NCI-H1092 treated with DMSO at 0.1 percent for 48 hours (cell line): ENCODE measurements around the gene EPS15.
"Not testable (repeated sequence)": the region's sequence is repeated elsewhere in the genome, so short reads cannot be mapped to it uniquely, and the experiment has no call there.

Source experiments
- DNase-seq: peaks from one replicate; lab custom pipeline; 2025; lab: John Stamatoyannopoulos, UW

The EPS15 gene

GRCh38 chr1:51515312-51515960 lies 3.6 kb downstream of the EPS15 start:
- DNase-seq = no peak

DNA sequence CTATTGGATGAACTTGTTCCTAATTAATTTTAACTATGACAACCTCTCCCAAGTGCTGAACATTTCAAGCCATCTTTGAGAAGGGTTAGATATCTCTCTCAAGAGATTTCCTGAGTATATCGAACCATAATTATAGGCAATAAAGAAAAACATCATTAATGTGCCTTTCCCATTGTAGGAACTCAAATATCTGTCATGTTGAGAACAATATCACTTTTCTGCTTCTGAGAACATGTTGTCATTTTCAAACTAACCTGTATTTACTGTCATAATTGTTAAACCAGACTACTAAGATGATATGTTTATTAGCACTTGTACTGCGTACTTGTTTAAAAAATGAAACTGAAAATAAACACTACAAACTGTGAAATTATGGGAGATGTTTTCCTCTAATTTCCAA lies 4.3 kb downstream of the EPS15 start:
- DNase-seq = no peak

GRCh38 chr1:51512606-51513005 lies 6.5 kb downstream of the EPS15 start:
- DNase-seq = no peak

- no peak for DNase-seq
These were observed 6.9 kb downstream of the EPS15 start for GRCh38 chr1:51512120-51512519.

- DNase-seq = no peak
These were observed 9.3 kb downstream of the EPS15 start for GRCh38 chr1:51509773-51510172.

GRCh38 chr1:51506537-51506936 lies 12.5 kb downstream of the EPS15 start:
- no peak for DNase-seq

DNA sequence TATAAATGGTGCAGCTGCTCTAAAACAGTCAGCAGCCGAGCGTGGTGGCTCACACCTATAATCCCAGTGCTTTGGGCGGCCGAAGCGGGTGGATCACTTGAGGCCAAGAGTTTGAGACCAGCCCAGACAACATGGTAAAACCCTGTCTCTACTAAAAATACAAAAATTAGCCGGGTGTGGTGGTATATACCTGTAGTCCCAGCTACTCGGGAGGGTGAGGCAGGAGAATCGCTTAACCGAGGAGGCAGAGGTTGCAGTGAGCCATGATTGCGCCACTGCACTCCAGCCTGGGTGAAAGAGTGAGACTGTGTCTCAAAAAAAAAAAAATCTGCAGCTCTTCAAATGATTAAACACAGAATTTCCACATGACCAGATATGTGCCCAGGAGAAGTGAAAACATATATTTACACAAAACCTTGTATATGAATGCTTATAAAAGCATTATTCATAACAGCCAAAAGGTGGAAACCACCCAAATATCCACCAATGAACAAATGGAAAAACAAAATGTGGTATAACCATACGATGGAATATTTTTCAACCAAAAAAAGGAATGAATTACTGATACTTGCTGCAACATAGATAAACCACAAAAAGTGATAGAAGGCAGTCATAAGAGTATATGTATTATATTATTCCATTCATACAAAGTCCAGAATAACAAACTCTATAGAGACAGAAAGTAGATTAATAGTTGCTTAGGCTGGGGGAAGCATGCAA lies 14.1 kb downstream of the EPS15 start:
- no peak for DNase-seq

DNA sequence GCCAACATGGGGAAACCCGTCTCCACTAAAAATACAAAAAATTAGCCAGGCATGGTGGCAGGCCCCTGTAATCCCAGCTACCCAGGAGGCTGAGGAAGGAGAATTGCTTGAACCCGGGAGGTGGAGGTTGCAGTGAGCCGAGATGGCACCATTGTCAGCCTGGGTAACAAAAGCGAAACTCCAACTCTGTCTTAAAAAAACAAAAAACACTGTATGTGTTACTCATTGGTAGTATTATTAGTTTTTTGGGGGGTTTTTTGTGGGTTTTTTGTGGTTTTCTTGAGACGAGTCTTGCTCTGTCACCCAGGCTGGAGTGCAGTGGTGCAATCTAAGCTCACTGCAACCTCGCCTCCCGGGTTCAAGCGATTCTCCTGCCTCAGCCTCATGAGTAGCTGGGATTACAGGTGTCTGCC lies 17.8 kb downstream of the EPS15 start:
- DNase-seq = not testable (repeated sequence)

DNA sequence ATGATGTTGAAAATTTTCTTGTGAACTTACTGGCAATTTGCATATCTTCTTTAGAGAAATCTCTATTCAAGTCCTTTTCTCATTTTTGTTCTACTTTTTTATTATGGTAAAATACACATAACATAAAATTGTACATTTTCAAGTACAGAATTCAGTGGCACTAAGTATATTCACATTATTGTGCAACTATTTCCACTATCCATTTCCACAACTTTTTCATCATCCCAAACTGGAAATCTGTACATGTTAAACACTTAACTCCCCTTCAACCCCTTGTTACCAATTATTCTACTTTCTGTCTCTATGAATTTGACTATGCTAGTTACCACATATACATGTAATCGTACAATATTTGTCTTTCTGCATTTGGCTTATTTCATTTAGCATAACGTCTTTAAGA lies 19.4 kb downstream of the EPS15 start:
- DNase-seq = no peak

DNA sequence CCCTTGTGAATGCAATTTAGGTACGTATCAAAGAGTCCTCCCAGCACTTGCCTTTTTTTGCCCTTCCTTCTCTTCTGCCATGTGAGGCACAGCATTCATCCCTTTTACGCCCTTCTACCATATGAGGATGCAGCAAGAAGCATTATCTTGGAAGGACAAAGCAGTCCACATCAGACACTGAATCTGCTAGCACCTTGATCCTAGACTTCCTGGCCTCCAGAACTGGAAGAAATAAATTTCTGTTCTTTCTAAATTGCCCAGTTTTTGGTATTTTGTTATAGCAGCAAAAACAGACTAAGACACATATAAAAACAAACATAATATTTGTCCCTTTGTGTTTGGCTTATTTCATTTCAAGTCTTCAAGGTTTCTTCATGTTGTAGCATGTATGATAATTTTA lies 20.1 kb downstream of the EPS15 start:
- no peak for DNase-seq

- no peak for DNase-seq
These were observed 21.7 kb downstream of the EPS15 start for GRCh38 chr1:51497340-51497739.

DNA sequence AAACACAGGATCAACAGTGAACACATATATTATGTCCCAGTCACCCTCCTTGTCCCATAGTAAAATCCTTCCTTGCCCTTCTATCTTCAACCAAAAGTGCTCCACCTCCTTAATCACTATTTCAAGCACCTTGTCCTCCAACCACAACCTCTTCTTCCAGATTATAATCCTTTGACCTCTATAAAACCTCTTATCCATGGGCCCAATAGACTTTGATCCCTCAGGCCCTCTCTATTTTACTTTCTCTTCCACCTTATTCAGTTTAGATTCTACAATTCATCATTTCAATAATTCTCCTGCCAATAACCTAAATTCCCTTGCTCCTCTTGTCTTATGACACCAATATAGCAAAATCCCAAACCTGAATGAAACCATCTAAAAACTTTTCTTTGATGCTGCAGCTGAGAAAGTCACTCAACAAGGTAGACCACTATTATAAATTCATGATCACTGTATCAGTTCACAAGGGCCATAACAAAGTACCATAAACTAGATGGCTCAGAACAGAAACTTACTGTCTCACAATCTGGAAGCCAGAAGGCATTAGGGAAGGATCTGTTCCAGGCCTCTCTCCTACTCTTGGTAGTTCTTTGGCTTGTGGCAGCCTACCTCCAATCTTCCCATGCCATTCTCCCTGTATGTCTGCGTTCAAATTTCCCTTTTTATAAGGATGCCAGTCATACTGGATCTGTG lies 24.8 kb downstream of the EPS15 start:
- no peak for DNase-seq

GRCh38 chr1:51491166-51491981 lies 27.7 kb downstream of the EPS15 start:
- no peak for DNase-seq

GRCh38 chr1:51489472-51489871 lies 29.6 kb downstream of the EPS15 start:
- no peak for DNase-seq

- DNase-seq = no peak
These were observed 30.6 kb downstream of the EPS15 start for GRCh38 chr1:51488372-51489050.

GRCh38 chr1:51487628-51488027 lies 31.4 kb downstream of the EPS15 start:
- no peak for DNase-seq

GRCh38 chr1:51484591-51484990 lies 34.5 kb downstream of the EPS15 start:
- DNase-seq = no peak

DNA sequence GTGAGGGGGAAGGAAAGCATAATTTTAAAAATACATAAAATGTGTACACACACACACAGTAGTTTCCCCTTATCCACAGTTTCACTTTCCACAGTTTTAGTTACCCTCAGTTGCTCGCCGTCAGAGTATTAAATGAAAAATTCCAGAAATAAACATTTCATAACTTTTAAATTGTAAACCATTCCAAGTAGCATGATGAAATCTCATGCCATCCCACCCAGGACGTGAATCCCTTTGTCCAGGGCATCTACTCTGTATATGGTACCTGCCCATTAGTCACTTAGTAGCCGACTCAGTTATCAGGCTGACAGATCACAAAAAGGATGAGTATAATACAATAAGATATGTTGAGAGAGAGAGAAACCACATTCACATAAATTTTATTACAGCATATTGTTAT lies 36.2 kb downstream of the EPS15 start:
- no peak for DNase-seq

DNA sequence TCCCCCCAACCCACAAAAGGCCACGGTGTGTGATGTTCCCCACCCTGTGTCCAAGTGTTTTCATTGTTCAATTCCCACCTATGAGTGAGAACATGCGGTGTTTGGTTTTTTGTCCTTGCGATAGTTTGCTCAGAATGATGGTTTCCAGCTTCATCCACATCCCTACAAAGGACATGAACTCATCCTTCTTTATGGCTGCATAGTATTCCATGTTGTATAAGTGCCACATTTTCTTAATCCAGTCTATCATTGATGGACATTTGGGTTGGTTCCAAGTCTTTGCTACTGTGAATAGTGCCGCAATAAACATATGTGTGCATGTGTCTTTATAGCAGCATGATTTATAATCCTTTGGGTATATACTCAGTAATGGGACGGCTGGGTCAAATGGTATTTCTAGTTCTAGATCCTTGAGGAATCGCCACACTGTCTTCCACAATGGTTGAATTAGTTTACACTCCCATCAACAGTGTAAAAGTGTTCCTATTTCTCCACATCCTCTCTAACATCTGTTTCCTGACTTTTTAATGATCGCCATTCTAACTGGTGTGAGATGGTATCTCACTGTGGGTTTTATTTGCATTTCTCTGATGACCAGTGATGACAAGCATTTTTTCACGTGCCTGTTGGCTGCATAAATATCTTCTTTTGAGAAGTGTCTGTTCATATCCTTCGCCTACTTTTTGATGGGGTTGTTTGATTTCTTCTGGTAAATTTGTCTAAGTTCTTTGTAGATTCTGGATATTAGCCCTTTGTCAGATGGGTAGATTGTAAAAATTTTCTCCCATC lies 44.0 kb downstream of the EPS15 start:
- DNase-seq = not testable (repeated sequence)

GRCh38 chr1:51473331-51474115 lies 45.5 kb downstream of the EPS15 start:
- DNase-seq = no peak
